AG10803 (cell line): ENCODE measurements around the gene LRRN2.

Experiments used
- DNase-seq: peaks from one replicate; pipeline ENCODE4 v3.0.0; 2010; ENCODE audit warnings: low read depth
- H3K4me3 ChIP-seq: 2 replicates; pipeline ENCODE4 v1.5.1; 2011; ENCODE audit warnings: mild to moderate bottlenecking, low read length, control low read depth
- TF ChIP-seq, protein P1 (sequence below): conservative IDR thresholded peaks from 2 replicates; pipeline ENCODE4 v1.5.1; 2011; ENCODE audit warnings: mild to moderate bottlenecking, low read length, control low read depth, inconsistent platforms

LRRN2 gene

DNA sequence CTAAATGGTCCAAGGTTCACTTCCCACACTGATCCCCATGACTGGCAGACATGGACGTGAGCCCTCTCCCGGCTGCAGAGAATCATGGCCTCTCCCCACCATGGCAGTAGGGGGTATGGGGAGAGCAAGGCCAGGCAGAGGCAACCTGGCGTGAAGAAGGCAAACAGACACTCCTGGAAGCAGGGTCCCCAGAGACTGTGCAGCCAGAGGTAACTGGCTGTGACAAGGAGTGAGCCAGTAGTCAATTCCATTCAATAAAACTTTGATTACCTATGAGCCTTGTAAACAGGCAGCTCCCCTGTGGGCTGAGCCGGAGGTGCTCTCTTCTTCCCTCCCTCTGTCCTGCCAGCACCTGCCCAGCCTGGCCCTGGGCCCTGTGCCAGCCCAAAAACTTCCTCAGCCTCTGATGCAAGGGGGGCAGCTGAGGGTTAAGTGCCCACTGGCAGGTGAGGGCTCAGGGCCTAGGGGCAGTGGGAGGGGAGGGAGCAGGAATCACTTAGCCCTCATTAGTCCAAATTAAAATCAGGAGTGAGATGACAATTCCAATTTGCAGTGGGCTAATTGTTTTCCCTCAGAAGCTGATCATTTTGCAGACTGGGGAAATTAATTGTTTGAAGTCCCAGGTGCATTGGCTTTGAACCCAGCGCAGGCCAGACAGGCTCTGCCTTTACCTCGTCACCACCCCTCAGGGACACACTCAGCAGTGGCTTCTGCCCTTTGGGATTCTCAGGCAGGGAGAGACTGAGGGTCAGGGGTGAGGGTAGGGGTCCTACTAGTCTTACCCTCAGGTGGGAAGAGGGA is 35.6 kb downstream of the LRRN2 start:
- TF ChIP-seq, protein P1, sequence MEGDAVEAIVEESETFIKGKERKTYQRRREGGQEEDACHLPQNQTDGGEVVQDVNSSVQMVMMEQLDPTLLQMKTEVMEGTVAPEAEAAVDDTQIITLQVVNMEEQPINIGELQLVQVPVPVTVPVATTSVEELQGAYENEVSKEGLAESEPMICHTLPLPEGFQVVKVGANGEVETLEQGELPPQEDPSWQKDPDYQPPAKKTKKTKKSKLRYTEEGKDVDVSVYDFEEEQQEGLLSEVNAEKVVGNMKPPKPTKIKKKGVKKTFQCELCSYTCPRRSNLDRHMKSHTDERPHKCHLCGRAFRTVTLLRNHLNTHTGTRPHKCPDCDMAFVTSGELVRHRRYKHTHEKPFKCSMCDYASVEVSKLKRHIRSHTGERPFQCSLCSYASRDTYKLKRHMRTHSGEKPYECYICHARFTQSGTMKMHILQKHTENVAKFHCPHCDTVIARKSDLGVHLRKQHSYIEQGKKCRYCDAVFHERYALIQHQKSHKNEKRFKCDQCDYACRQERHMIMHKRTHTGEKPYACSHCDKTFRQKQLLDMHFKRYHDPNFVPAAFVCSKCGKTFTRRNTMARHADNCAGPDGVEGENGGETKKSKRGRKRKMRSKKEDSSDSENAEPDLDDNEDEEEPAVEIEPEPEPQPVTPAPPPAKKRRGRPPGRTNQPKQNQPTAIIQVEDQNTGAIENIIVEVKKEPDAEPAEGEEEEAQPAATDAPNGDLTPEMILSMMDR, result no peak
- no peak for DNase-seq
- no peak overlapping the region for H3K4me3 ChIP-seq

GRCh38 chr1:204648576-204648975 is 37.0 kb downstream of the LRRN2 start:
- TF ChIP-seq, protein P1, result no peak
- DNase-seq, result no peak
- H3K4me3 ChIP-seq, result no peak overlapping the region

DNA sequence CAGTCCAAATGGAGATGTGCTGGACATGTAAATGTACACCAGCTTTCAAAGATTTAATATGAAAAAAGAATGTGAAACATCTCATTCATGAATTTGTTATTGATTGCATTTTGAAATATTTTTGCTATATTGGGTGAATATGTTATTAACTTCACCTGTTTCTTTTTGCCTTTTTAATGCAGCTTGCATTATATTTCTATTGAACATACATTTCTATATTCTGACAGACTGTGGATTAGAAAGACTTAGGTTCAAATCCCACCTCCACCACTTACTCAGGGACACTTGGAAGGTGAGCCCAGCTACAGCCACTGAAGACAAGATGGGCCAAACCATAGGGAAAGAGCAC is 37.8 kb downstream of the LRRN2 start:
- TF ChIP-seq, protein P1, result no peak
- no peak overlapping the region for H3K4me3 ChIP-seq
- DNase-seq, result no peak

- DNase-seq, result peak; percentile 69
- no peak overlapping the region for H3K4me3 ChIP-seq
- TF ChIP-seq, protein P1, result no peak
Observed at GRCh38 chr1:204647114-204647804, 38.3 kb downstream of the LRRN2 start.

- H3K4me3 ChIP-seq, result no peak overlapping the region
- TF ChIP-seq, protein P1, result no peak
- DNase-seq, result no peak
Observed at GRCh38 chr1:204645666-204646065, 39.9 kb downstream of the LRRN2 start.

DNA sequence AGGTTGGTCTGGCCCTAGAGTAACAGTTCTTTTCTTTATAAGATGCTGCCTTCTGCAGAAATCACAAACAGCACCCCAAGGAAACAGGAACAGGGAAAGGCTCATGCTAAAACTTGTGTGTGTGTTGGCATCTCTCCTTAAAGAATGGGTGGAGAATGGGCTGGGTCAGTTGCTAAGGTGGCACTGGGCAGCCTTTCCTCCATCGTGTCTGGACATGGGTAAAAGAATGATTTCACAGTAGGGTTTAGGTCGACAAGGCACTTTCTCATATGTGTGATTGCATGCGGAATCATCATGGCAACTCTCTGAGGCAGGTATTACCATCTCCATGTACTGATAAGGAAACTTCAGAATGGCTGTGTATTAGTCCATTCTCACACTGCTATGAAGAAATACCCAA is 40.3 kb downstream of the LRRN2 start:
- DNase-seq, result no peak
- no peak overlapping the region for H3K4me3 ChIP-seq
- TF ChIP-seq, protein P1, result no peak

GRCh38 chr1:204643503-204643902 is 42.0 kb downstream of the LRRN2 start:
- no peak for DNase-seq
- TF ChIP-seq, protein P1, result no peak
- no peak overlapping the region for H3K4me3 ChIP-seq
